Left forelimb (tissue), 1 donor: ENCODE results near the gene LDHA.
A peak's percentile ranks its signal among the peaks of the same experiment; 100 is the strongest.

ENCODE experiments used
- DNase-seq: peaks from one replicate; pipeline ENCODE4 v3.0.0-alpha.2; 2018; ENCODE audit warnings: low spot score

Gene LDHA

GRCh38 chr11:18394275-18394927, at the start of gene LDHA:
Gene LDHA (plus strand): TSS chr11:18394563. CDS start chr11:18396843, 2,280 bp downstream.
- DNase-seq, result peak; percentile 99

DNA sequence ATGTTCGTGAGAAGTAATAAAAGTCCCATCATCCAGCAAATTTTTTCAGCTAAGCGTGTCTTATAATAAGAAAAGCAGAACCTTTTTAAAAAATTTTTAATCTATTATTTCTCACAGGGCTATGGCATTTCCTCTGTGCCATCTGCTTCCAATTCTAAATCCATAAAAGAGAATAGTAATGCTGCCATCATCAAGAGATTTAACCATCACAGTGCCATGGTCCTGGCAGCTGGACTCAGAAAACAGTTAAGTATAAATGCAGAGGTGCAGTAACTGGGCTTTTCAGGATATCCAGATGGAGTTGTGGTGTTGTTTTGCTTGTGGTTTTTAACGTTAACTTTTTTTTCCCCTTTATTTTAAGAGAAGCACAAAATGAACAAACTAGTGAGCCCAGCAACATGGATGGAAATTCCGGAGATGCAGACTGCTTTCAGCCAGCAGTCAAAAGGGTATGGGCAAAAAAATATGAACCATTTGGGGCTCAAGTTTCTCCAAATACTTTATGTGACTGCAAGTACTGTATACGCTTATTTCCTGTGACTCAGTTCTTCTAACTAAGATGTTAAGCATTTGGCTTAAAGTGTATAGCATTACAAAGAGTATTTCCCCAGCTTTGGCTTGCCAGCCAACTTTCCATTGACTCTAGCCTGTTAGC, 46.8 kb upstream of the LDHA start:
- no peak for DNase-seq

DNA sequence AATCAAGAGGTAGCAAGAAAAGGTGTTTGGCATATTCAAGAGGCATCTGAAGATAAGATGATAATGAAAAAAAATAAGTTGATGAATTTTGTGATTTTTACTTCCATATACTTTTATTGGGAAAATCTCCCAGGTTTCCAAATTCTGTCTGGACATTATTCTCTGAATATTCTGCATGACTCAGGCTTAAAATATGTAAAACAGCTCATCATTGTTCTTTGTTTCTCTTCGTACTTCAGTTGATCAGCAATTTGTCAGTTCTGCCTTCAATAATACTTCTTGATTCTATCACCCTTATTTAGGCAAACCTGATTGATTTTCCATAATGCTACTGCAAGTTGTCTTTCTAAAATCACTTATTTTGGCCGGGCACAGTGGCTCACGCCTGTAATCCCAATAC, 41.8 kb upstream of the LDHA start:
- no peak for DNase-seq

GRCh38 chr11:18358646-18359045, 35.7 kb upstream of the LDHA start:
- no peak for DNase-seq

- no peak for DNase-seq
These were observed 33.2 kb upstream of the LDHA start for GRCh38 chr11:18361154-18361553.

DNA sequence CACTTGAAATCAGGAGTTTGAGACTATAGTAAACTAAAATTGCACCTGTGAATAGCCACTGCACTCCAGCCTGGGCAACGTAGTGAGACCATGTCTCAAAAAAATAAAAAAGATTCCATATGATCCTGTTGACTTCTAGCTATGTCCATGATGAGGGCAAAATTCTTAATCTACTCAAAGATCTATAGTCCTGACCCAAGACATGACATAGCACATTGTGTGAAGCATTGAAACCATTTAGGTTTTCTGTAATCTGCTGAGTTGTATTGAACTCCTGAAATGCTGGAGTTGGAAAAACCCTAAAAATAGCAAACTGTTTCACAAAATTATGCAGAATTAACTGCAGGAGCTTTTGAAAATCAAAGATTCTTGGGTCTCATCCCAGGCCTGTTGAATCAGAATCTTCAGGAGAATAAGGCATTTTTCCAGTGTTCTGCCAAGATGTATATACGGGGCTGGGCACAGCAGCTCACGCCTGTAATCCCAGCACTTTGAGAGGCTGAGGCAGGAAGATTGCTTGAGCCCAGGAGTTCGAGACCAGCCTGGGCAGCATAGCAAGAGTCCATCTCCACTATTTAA, 29.8 kb upstream of the LDHA start:
- no peak for DNase-seq

GRCh38 chr11:18365741-18366140, 28.6 kb upstream of the LDHA start:
- no peak for DNase-seq

GRCh38 chr11:18366286-18366685, 28.1 kb upstream of the LDHA start:
- no peak for DNase-seq

DNA sequence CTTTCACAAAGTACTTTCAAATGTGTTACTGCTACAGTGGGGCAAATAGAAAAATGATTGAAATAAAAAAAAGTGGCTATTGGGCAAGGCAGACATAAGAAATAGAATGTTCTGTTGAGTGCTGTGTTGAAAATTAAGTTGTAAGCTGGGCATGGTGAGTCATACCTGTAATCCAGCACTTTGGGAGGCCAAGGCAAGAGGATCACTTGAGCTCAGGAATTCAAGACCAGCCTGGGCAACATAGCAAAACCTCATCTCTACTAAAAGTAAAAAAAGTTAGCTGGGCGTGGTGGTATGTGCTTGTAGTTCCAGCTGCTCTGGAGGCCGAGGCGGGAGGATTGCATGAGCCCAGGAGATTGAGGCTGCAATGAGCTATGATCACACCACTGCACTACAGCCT, 26.9 kb upstream of the LDHA start:
- DNase-seq, result no peak

DNA sequence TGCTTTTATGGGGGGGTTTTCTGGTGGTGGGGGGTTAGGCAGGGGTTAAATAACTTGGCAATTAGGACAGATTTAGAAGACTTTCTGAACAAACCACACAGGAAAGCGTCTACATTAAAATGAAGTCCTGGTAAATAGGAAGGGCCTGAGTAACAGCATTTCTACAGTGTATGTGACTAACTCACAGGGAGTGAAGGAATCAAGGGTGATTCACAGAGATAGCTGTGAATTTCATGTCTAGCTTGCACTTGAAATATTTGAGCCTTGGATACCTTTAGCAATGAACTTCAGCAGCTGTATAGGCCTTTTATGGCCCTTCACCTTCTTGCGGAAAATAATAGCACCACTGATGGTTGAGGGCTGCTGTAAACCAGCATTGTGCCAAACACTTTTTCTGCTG, 26.1 kb upstream of the LDHA start:
- DNase-seq, result no peak

GRCh38 chr11:18369398-18369797, 25.0 kb upstream of the LDHA start:
- DNase-seq, result no peak

DNA sequence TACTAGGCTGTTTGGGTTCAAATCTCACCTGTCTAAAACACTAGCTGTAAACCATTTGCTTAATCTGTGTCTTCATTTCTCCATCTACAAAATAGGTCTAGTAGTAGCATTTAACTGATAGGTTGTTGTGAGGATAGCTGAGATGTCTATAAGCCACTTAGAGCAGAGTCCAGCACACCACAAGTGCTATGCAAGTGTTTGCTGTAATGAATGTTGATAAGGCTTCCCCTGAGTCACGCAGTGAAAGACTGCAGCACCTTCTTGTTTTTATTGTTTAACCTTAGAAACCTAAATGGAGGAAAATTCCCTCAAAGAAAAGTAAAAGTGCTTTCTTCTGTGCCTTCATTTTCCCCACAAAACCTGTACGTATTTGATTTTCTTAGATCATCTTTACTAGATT, 23.1 kb upstream of the LDHA start:
- DNase-seq, result no peak

DNA sequence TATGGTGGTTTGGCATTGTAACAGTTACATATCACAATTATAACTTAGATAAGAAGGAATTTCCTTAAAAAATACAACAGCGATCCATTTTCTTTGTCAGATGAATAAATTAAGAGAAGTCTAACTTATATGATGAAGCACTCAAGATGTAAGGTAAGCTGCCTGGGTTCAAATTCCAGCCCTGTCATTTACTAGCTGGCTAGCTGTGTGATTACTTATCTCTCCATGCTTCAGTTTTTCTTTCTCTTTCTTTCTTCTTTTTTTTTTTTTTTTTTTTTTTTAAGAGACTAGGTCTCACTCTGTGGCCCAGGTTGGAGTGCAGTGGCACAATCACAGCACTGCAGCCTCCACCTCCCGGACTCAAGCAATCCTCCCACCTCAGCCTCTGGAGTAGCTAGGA, 22.2 kb upstream of the LDHA start:
- DNase-seq, result no peak

DNA sequence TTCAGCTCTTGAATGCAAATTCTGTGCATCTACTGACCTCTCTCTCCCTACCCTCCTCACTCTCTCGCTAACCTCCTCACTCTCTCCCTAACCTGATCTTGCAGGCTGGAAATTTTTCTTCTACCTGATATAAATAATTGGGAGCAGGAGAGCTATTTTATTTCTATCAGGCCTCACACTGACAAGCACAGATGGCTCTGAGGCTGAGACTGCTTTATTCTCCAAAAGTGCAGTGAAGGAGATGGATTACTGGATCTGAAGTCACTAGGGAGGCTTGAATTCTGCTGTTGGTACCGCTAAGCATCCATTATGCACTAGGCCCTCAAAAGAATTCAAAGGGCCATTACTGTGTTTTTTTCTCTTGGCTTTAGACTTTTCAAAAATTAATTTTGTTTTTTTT, 19.4 kb upstream of the LDHA start:
- DNase-seq, result no peak

GRCh38 chr11:18375941-18376340, 18.4 kb upstream of the LDHA start:
- no peak for DNase-seq

DNA sequence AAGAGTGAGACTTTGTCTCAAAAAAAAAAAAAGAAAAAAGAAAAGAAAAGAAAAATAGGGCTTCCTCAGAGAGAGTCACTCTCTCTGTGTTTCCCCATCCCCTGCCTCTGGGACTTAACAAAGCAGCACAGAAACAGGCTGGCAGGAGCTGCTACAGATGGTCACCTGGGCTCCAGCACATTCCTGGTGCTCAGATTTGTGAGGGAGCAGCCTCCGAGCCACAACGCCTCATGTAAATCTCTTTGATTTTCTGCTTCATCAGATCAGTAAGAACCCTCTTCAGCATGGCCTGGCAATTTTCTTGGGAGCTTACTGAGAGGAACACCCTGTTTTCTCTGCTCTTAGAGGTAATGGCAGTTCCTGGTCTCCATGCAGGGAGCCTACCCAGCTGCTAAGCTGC, 15.2 kb upstream of the LDHA start:
- DNase-seq, result no peak

GRCh38 chr11:18383388-18384156, 10.8 kb upstream of the LDHA start:
- DNase-seq, result peak; percentile 69

GRCh38 chr11:18384157-18384641, 10.2 kb upstream of the LDHA start:
- DNase-seq, result no peak

GRCh38 chr11:18390088-18390487, 4.3 kb upstream of the LDHA start:
- no peak for DNase-seq

- DNase-seq, result no peak
These were observed 1.7 kb upstream of the LDHA start for GRCh38 chr11:18392434-18393321.

DNA sequence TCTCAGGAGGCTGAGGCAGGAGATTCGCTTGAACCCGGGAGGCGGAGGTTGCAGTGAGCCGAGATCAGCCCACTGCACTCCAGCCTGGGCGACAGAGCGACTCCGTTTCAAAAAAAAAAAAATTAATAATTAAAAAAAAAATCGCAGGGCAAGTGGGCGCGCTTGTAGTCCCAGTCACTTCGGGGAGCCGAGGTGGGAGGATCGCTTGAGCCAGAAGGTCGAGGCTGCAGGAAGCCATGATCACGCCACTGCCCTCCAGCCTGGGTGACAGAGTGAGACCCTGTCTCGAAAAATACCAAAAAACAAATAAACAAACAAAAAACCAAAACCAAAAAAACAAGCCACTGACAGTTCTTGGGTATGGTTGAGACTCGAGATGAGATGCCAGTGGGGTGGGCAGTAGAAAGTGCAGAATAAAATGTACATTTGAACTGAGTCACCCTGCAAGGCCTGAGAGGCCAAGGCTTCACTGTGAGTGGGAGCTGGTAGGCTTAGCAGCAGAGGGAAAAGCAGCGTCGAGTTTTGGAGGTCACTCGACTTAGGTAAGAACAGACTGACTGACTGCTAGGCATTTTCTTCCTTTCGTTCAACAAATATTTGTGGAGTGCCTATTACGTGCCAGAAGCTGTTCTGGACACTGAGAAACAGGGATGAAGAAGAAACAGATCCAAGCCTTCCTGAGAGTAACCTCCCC, 635 bp upstream of the LDHA start:
- no peak for DNase-seq
